GM18526 (cell line): ENCODE measurements around the gene EEF2K.

Source experiments
- POLR2A ChIP-seq: IDR thresholded peaks from 3 replicates; pipeline ENCODE4 v1.6.1; 2011; ENCODE audit not compliant: insufficient read length; ENCODE audit errors: extremely low read depth

The EEF2K gene

DNA sequence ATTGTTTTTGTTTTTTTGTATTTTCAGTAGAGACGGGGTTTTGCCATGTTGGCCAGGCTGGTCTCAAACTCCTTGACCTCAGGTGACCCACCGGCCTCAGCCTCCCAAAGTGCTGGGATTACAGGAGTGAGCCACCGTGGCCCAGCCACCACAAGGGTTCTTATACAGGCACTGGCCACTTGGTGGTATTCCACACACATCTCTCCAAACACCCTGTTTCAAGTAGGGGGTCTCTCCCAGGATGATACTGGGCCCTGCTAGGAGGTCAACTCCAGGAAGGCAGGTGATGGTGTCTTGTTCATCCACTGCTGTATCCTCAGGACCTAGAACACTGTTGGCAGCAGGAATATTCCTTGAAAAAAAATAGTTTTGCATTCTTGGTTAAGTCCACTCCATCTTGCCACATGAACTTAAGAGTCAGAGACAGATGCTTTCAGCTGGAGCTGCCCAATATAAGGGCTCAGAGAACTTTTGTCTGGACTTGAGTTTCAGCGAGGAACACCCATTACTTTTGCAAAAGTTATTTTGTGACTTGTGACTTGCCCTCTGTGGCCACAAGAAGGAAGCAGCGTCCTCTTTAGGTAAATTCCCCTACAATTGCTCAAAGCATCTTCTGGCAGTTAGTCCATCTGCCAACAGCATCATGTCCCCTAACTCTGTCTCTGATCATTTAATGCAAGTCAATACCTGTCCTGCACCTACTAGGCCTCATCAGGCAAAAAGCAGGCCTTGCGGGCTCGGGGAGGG lies 7.4 kb upstream of the EEF2K start:
- no peak for TF ChIP-seq POLR2A

DNA sequence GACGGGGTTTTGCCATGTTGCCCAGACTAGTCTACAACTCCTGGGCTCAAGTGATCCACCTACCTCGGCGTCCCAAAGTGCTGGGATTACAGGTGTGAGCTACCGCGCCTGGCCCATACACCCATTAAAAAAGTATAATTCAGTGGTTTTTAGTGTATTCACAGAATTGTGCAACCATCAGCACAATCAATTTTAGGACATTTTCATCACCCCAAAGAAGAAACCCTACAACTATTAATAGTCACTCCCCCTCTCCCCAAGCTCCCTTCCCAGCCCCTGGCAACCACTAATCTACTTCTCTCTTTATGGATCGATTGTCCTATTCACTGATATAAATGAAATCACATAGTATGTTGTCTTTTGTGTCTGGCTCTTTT lies 3.8 kb upstream of the EEF2K start:
- no peak for TF ChIP-seq POLR2A

DNA sequence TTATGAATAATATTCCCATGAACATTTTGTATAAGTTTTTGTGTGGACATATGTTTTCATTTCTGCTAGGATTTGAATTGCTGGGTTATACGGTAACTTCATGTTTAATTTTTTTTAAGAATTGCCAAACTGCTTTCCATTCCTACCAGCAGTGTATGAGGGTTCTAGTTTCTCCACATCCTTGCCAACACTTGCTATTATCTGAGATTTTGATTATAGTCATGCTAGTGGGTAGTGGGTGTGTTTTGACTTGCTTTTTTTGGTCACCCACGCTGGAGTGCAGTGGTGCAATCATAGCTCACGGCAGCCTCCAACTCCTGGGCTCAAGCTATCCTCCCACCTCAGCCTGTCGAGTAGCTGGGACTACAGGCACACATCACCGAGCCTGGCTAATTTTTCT lies 3.0 kb upstream of the EEF2K start:
- no peak for TF ChIP-seq POLR2A

DNA sequence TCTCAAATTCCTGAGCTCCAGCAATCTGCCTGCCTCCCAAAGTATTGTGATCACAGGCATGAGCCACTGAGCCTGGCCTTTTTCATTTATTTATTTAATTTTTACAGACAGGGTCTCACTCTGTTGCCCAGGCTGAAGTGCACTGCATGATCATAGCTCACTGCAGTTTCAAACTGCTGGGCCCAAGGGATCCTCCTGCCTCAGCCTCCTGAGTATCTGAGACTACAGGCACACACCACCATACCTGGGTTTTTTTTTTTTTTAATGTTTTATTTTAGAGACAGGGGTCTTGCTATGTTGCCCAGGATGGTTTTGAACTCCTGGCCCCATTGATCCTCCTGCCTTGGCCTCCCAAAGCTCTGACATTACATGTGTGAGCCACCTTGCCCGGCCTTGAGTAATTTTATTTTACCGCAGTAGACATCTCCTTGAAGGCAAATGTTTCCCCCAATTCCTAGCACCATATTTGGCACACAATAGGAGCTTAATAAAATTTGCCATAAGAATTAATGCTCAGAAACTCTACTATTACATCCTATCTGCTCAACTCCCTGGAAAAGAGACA lies 1.9 kb upstream of the EEF2K start:
- TF ChIP-seq POLR2A, result no peak

DNA sequence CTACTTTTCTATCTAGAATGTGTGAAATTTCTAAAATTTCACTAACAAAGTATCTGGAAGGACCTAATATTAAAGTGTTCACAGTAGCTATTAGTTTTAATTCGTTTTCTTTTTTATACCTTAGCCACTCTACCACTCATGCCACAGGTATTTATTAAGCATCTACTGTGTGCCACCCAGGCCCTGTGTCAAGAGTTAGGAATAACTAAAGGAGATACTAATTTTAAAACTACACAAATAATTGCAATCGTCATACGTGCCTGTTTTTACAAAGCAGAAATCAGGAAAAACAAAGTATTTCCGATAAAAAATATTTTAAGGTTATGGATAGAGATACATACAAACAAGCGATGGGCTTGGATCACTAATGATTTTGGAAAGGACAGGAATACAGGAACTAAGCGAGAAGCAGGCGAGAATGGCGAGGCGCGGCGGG lies 483 bp upstream of the EEF2K start:
- TF ChIP-seq POLR2A, result no peak

DNA sequence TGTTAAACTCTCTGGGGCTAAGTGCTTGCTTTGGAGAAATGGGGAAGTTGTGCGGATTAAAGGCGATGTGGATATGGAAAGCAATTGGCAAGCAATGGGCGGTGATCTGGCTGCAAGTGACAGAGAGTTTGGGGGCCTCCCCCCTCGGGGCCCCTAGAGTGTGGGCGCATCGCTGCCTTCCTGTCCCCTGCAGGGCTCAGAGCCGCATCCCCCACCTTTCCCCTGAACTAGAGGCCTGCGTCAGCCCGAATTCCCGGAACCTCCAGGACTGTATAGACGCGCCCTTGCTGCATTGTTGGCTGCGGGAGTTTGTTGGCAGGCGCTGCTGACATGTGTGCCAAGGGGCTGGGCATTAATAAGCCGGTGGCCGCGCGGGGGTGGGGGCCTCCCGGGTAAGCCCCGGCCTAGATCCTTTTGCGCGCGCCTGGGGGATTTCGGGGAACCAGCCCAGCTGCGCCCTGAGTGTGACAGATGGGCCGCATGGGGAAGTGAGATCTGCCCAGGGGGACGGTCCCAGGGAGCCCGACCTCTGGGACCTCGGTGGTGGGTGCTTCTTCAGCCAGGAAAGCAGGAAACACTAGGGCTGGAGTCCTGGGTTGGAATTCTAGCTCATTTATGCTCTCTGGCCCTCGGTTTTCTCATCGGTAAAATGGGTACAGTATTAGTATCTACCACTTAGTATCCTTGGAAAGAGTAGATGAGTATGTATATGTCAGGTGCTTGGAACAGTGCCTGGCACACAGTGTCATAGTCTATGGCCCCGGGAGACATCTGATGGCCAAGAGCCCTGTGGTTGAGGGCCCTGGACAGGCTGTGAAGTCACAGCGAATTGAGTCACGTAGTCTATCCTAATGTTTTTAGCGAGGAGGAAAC lies 1.0 kb downstream of the EEF2K start:
- TF ChIP-seq POLR2A, result no peak

DNA sequence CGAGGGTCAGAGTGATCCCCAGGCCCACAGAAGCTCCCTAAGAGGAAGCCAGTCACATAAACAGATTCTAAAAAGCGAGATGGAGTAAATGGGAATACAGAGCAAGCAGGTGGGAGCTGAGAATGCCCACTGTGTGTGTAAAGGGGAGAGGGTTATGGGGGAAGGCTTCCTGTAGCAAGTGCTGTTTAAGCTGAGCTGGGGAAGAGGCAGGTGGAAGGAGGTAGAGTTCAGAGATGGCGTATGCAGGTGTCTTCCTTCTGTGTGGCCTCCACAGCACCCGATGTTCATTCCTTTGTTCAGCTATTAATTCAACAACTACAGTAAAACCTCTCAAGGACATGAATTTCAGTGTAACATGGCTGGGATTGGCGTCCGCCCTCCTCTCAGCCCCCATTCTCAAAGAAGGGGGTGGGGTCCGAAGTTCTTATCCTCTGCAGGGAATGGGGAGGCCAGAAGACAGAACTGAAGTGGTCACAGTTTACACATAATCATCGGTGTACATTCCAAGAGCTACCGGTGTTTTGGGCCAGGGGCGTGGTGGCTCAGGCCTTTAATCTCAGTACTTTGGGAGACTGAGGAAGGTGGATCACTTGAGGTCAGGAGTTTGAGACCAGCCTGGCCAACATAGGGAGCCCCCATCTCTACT lies 1.8 kb downstream of the EEF2K start:
- no peak for TF ChIP-seq POLR2A

DNA sequence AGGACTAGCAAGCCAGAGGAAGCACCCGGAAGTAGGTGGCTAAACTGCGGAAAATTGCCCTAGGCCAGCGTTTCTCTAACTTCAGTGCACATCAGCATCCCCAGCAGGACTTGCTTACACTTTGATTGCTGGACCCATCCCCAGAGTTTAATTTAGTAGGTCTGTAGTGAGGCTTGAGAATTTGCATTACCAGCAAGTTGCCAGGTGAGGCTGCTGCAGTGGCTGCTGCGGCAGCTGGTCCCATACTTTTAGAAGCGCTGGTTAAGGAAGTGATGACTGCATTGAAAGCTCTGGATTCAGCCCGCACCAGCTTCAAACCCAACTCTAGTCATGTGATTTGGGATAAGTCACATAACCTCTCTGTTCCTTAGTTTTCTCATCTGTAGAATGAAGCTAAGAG lies 4.2 kb downstream of the EEF2K start:
- TF ChIP-seq POLR2A, result no peak

DNA sequence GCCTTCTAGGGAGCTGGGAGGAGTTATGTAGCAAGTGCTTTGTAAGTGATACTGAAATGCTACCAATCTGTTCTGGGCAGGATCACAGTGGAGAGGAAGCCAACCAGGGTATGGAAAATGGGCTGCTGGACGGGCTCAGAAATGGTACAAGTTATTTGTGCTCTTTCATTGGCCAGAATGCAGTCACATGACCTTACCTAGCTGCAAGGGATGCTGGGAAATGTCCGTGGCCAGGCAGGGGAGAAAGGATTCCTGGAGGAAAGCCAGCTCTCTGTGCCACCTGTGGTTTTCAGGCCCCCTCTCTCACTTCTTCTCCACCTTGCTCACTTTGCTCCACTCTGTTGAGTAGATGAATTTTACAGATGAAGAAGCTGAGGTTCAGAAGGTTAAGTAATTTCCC lies 4.8 kb downstream of the EEF2K start:
- TF ChIP-seq POLR2A, result no peak

DNA sequence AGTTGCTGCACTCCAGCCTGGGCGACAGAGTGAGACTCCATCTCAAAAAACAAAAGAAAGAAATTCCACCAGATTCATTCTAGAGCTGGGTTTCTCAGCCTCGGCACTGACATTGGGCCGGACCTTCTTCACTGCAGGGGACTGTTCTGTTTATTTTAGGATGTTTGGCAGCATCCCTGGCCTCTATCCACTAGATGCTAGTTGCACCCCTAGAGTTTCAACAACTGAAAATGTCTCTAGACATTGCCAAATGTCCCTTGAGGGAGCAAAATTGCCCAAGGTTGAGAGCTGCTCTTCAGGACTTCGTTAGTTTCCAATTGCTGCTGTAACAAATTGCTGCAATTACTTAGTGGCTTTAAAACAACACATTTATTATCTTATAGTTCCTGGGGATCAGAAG lies 7.2 kb downstream of the EEF2K start:
- TF ChIP-seq POLR2A, result no peak

DNA sequence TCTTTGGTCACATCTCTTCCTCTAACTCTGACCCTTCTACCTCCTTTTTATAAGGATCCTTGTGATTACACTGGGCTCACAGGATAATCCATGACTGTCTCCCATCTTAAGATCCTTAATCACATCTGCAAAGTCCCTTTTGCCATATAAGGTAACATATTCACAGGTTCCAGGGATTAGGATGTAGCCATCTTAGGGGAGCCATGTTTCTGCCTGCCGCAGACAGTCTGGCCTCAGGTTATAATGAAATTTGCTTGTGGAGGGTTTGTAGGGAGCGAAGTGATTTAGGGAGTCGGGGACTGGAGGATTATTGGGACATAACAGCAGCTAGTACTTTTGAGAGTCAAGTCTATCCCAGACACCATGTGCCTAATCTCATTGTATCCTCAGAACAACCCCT lies 7.7 kb downstream of the EEF2K start:
- TF ChIP-seq POLR2A, result no peak

DNA sequence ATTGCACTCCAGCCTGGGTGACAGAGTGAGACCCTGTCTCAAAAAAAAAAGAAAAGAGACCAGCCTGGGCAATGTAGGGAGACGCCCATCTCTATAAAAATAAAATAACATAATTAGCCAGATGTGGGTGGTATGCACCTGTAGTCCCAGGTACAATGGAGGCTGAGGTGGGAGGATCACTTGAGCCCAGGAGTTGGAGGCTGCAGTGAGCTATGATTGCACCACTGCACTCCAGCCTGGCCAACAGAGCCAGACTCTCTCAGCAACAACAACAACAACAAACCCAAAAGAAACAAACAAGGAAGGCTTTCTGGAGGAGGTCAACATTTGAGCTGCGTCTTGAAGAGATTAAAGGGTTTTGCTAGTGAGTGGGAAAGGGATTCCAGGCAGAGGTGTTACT lies 8.3 kb downstream of the EEF2K start:
- no peak for TF ChIP-seq POLR2A

DNA sequence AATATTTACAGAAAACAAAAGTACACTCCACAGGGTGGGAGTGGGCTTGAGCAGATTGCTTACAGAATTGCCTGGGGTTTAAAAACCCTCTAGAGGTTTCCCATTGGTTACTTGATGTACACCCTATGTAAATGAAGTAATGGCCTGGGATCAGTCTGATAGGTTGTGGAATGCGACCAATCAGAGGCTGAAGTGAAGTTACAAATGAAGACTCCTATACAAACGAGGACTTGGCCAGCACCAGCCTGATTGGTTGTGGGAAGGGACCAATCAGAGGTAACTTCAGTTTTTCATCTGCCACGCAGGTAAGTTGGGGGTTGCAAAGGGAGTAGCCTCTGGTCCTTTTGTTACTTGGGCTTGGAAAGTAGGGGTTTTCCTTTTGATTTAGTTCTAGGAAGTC lies 8.8 kb downstream of the EEF2K start:
- no peak for TF ChIP-seq POLR2A

DNA sequence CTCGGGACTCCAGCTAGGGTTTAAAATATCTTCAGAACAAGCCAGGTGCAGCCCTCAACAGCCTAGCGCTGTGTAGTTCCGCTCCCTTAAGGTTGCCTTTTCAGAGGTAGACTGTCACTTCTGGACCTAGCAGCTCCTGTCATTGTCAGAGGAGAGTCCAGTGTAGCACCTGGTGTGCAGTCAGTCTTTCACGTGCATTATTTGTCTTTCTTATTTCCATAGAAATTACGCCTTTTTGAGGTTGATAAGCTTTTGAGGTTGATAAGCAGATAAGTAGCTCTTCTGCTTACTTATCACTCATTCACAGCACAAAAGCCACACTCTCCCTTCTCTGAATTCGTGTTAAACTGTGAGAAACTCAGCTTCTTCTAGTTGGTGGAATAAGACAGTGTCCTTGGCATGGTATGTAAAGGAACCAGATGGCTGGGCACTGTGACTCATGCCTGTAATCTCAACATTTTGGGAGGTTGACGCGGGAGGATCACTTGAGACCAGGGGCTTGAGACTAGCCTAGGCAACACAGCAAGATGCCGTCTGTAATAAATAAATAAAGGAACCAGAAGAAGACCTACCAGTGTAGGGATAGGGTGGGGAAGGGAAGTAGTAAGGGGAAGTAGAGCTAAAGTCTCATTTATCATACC lies 10.2 kb downstream of the EEF2K start:
- TF ChIP-seq POLR2A, result no peak

DNA sequence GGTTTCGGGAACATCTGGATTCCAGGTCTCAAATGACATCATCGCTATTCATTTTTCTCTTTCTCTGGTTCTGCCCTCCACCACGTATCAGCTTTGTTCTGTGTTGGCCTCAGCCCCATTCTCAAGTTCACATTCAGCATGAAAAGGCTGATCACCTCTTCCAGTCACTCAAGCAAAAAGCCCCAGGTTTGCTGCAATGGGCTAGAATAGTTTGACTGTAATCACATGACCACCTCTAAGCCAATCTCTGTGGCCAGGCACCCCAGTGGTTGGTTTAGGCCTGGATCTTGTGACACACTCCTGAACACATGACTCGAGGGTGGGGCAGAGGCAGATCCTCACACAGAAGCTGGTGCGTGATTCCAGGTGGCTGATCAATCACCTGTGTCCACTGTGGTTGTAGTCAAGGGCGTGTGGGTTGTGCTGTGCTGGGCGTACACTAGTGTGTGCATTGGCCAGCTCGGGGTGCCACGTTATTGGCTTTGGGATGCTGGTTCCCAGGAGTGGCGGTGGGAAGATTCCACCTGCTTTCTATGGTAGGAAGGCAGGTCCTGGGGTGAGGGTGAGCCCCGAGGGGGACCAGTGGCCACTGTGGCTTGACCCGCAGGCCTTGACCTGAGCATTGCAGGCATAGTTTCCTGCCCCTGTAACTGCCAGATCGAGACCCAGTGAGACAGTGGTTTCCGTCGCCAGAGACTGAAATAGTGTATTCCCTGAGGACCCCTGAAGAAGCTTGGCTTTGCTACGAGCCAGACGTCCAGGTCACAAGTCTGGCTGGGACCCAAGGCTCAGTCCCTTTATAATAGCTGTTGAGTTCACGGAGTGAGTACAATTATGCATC lies 12.0 kb downstream of the EEF2K start:
- no peak for TF ChIP-seq POLR2A
